IMR-90 (cell line): ENCODE data around the gene SHC4. TPM values are rescaled to one million over a fixed set of nuclear protein-coding genes. Genes with fewer than 3 reads are reported as not detected.

Experiments
- ATAC-seq: fragments of 200-7000 bp; cut with Tn5 transposase; 2 replicates; pipeline ENCODE4 v1.9.1; 2020; ENCODE audit warnings: low read depth, mild to moderate bottlenecking, moderate library complexity
- BruUV-seq: library from RNA; stranded (reverse); fragments of 400-500 nt; replicated peaks from 2 replicates; lab custom pipeline; 2021; lab: Mats Ljungman, UMichigan
- CTCF ChIA-PET: fragments of 300-600 bp; formaldehyde crosslinking; extraction: SDS; loops from one replicate; lab custom pipeline; 2021; ENCODE audit warnings: antibody characterized with exemption; lab: Yijun Ruan, JAX
- POLR2A ChIA-PET: fragments of 300-600 bp; sonication (Branson Sonifier 250); formaldehyde crosslinking; loops from one replicate; lab custom pipeline; 2022; ENCODE audit warnings: antibody characterized with exemption; ENCODE audit not compliant: unreplicated experiment; lab: Charles Lee
- DNase-seq: peaks from one replicate; pipeline ENCODE4 v3.0.0; 2013
- H2AFZ ChIP-seq: replicated peaks from 2 replicates; pipeline ENCODE3; 2013; ENCODE audit warnings: low read length, mild to moderate bottlenecking; ENCODE audit not compliant: poor library complexity
- H2AK5ac ChIP-seq: 2 replicates; pipeline ENCODE4 v1.6.1; 2013; ENCODE audit warnings: low read depth, low read length, inconsistent platforms
- H2AK9ac ChIP-seq: replicated peaks from 2 replicates; pipeline ENCODE3; 2013; ENCODE audit warnings: mild to moderate bottlenecking, low read depth, low read length, moderate library complexity; ENCODE audit not compliant: poor library complexity
- H2BK120ac ChIP-seq: 2 replicates; pipeline ENCODE4 v1.6.1; 2013; ENCODE audit warnings: low read depth, low read length, inconsistent platforms
- H2BK15ac ChIP-seq: 3 replicates; pipeline ENCODE4 v1.6.1; 2013; ENCODE audit warnings: low read depth, low read length, inconsistent platforms
- H2BK20ac ChIP-seq: 2 replicates; pipeline ENCODE4 v1.6.1; 2013; ENCODE audit warnings: low read depth, mild to moderate bottlenecking, inconsistent platforms, low read length, moderate library complexity
- H2BK5ac ChIP-seq: 2 replicates; pipeline ENCODE4 v1.6.1; 2013; ENCODE audit warnings: mild to moderate bottlenecking, low read depth, low read length, inconsistent platforms; ENCODE audit not compliant: poor library complexity, severe bottlenecking
- H3K14ac ChIP-seq: replicated peaks from 2 replicates; pipeline ENCODE4 v1.6.1; 2013; ENCODE audit warnings: low read depth, low read length, inconsistent platforms
- H3K18ac ChIP-seq: 2 replicates; pipeline ENCODE4 v1.6.1; 2013; ENCODE audit warnings: low read depth, low read length, control low read depth
- H3K23ac ChIP-seq: 2 replicates; pipeline ENCODE4 v1.6.1; 2013; ENCODE audit warnings: low read depth, low read length, inconsistent platforms
- H3K27ac ChIP-seq: 2 replicates; pipeline ENCODE4 v1.5.1; 2013; ENCODE audit warnings: mild to moderate bottlenecking, control low read depth, low read length; ENCODE audit not compliant: insufficient read depth
- H3K27me3 ChIP-seq: 2 replicates; pipeline ENCODE4 v1.6.1; 2013; ENCODE audit warnings: low read length; ENCODE audit not compliant: control insufficient read depth, insufficient read depth
- H3K36me3 ChIP-seq: 2 replicates; pipeline ENCODE4 v1.6.1; 2013; ENCODE audit warnings: low read length, mixed read lengths; ENCODE audit not compliant: control insufficient read depth, insufficient read depth
- H3K4ac ChIP-seq: 2 replicates; pipeline ENCODE4 v1.6.1; 2013; ENCODE audit warnings: low read depth, low read length, inconsistent platforms
- H3K4me1 ChIP-seq: 2 replicates; pipeline ENCODE4 v1.6.1; 2013; ENCODE audit warnings: low read length, mixed read lengths; ENCODE audit not compliant: control insufficient read depth, insufficient read depth
- H3K4me2 ChIP-seq: 2 replicates; pipeline ENCODE4 v1.6.1; 2013; ENCODE audit warnings: low read depth, mild to moderate bottlenecking, control low read depth, low read length, moderate library complexity
- H3K4me3 ChIP-seq: 2 replicates; pipeline ENCODE4 v1.5.1; 2013; ENCODE audit warnings: low read depth, mild to moderate bottlenecking, control low read depth, low read length, moderate library complexity; ENCODE audit not compliant: insufficient read depth
- H3K56ac ChIP-seq: 2 replicates; pipeline ENCODE4 v1.6.1; 2013; ENCODE audit warnings: low read length, inconsistent platforms; ENCODE audit not compliant: insufficient read depth; ENCODE audit errors: extremely low read depth
- H3K79me1 ChIP-seq, 2 experiments: 2 replicates each; pipeline ENCODE4 v1.6.1; 2013; ENCODE audit warnings: low read length in 2 of 2, inconsistent platforms in 1 of 2, low read depth in 1 of 2
- H3K9ac ChIP-seq: 2 replicates; pipeline ENCODE4 v1.6.1; 2013; ENCODE audit warnings: low read depth, low read length, control low read depth
- H3K9me1 ChIP-seq: 2 replicates; pipeline ENCODE4 v1.6.1; 2013; ENCODE audit warnings: low read length, inconsistent platforms; ENCODE audit not compliant: insufficient read depth
- H3K9me3 ChIP-seq: 2 replicates; pipeline ENCODE4 v1.6.1; 2013; ENCODE audit warnings: low read length; ENCODE audit not compliant: control insufficient read depth, insufficient read depth
- H4K20me1 ChIP-seq: 2 replicates; pipeline ENCODE4 v1.6.1; 2013; ENCODE audit warnings: low read length, inconsistent platforms; ENCODE audit not compliant: insufficient read depth
- H4K5ac ChIP-seq: 2 replicates; pipeline ENCODE4 v1.6.1; 2013; ENCODE audit warnings: mild to moderate bottlenecking, low read depth, low read length, control low read depth
- H4K8ac ChIP-seq, 2 experiments: 2 replicates each; pipeline ENCODE4 v1.6.1; 2013; ENCODE audit warnings: low read depth in 2 of 2, low read length in 2 of 2, control low read depth in 1 of 2, inconsistent platforms in 1 of 2
- H4K91ac ChIP-seq: 2 replicates; pipeline ENCODE4 v1.6.1; 2013; ENCODE audit warnings: low read depth, low read length, inconsistent platforms; ENCODE audit not compliant: insufficient read depth
- BHLHE40 ChIP-seq: fragments of 150-350 bp; IDR thresholded peaks from 2 replicates; pipeline ENCODE4 v1.6.1; 2016; ENCODE audit warnings: mild to moderate bottlenecking, low read depth, low read length
- WGBS, 2 experiments: methylation state at CpG; one replicate each; pipeline versions ENCODE4 v1.1.5 to v1.1.7; 2013; ENCODE audit warnings: missing lambda C conversion rate in 2 of 2; ENCODE audit not compliant: insufficient read length in 1 of 2; ENCODE audit errors: extremely low coverage in 2 of 2; 5-methylcytosine and 5-hydroxymethylcytosine counted together
- dilution Hi-C: fragments of 300-500 bp; cut with HindIII; formaldehyde crosslinking; loops from one replicate; pipeline ENCODE4 v1.14.3; 2018; ENCODE audit warnings: low sequenced_read_pairs; ENCODE audit not compliant: unreplicated experiment
- in situ Hi-C: fragments of 300-500 bp; cut with MboI; formaldehyde crosslinking; loops from 3 replicates; pipeline ENCODE4 v1.14.3; 2019; ENCODE audit warnings: low sequenced_read_pairs, inconsistent platforms, mixed read lengths
- intact Hi-C: fragments of 100-400 bp; cut with micrococcal nuclease; formaldehyde crosslinking; loops from 2 replicates; pipeline ENCODE4 v1.10.0; 2022
- polyA plus RNA-seq, 3 experiments: library from polyadenylated mRNA; depleted of rRNA; stranded (reverse); fragments of >200 nt; gene quantifications; 2 replicates each; pipeline ENCODE4 v1.2.3, GENCODE V29; 2012; ENCODE audit warnings: low replicate concordance in 1 of 3
- total RNA-seq: library from RNA; depleted of rRNA; stranded (reverse); fragments of >200 nt; gene quantifications from 2 replicates; pipeline ENCODE4 v1.2.3, GENCODE V29; 2012

Gene SHC4
- total and polyA plus RNA-seq, 2 of the 4 experiments (the other 2 are of a cell fraction): 0.91 to 2.7 TPM

DNA sequence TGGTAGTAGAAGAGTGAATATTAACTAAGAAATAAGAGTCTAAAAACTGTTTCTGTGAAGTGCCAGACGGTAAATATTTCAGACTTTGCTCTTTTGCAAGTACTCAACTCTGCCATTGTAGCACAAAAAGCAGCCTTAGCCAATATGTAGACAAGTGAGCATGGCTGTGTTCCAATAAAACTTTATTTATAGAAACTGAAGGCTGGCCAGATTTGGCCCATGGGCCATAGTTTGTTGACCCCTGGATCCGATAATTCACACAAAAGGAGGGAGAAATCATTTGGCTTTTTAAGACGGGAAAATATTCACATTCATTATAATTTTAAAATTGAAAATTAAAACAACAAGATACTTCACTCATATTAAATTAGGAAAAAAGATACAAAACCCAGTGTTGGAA is 70.4 kb downstream of the SHC4 start:
- Histone ChIP-seq H2AFZ (no peak overlapping the region), H3K4me3 (no peak overlapping the region), H3K9me3 (no peaks in the 10 kb centered on the region), H3K4ac (no peak overlapping the region), H3K27ac (no peak overlapping the region), H3K18ac (no peak overlapping the region), H3K9me1 (peaks cover 7% of the 10 kb centered on the region), H3K79me1 (peaks cover 12 to 27% of the 10 kb centered on the region in 2 experiments; a peak in 3 of 4 replicates), H2BK5ac (no peak overlapping the region), H3K23ac (no peak overlapping the region), H3K9ac (no peak overlapping the region), H2BK20ac (no peak overlapping the region), H2AK5ac (no peak overlapping the region), H4K20me1 (no peaks in the 10 kb centered on the region), H4K8ac (no peak overlapping the region), H3K14ac (no peak overlapping the region), H2AK9ac (no peak overlapping the region), H3K4me1 (peaks cover 21% of the 10 kb centered on the region), H4K91ac (no peak overlapping the region), H3K56ac (no peak overlapping the region), H2BK15ac (no peak overlapping the region), H3K27me3 (no peaks in the 10 kb centered on the region), H3K36me3 (no peaks in the 10 kb centered on the region), H2BK120ac (no peak overlapping the region), H4K5ac (no peak overlapping the region), H3K4me2 (no peak overlapping the region)
- ATAC-seq (no peak), DNase-seq (no peak)
- WGBS, 2 experiments: 60% methylated on average over 1 of the region's 3 CpGs; no CpG with 5 or more reads in 1 of the 2 experiments
- CTCF ChIA-PET: no interaction called here
- in situ Hi-C loops: no loop called here
- POLR2A ChIA-PET: no interaction called here
- no peak for TF ChIP-seq BHLHE40
- dilution Hi-C loops: no loop called here
- no TSS peak for BruUV-seq
- intact Hi-C loops: no loop called here
